Lung (tissue), 12 donors: Measurements from ENCODE around the gene BRD4. TPM values are rescaled to one million over a fixed set of nuclear protein-coding genes. Genes with fewer than 3 reads are reported as not detected.

Experiments used
- ATAC-seq: fragments of 200-7000 bp; cut with Tn5 transposase; one replicate; pipeline ENCODE4 v1.9.1; 2020; ENCODE audit warnings: moderate number of reproducible peaks; ENCODE audit not compliant: insufficient read depth, low FRiP score
- DNase-seq, 3 donors: peaks; one replicate each; pipeline ENCODE4 v3.0.0-alpha.2; 2013 to 2017
- H3K27ac ChIP-seq, 2 donors: one replicate each; pipeline ENCODE4 v1.5.1; 2013; ENCODE audit warnings: mild to moderate bottlenecking in 2 of 2, moderate library complexity in 2 of 2, control low read depth in 1 of 2, inconsistent platforms in 1 of 2, low read depth in 1 of 2, low read length in 1 of 2
- H3K27me3 ChIP-seq, 3 donors: one replicate each; pipeline ENCODE4 v1.5.1; 2013; ENCODE audit warnings: low read length in 2 of 3; ENCODE audit not compliant: control insufficient read depth in 3 of 3, insufficient read depth in 3 of 3
- H3K36me3 ChIP-seq, 4 donors: one replicate each; pipeline ENCODE4 v1.5.1; 2013; ENCODE audit warnings: low read length in 4 of 4, mild to moderate bottlenecking in 1 of 4, moderate library complexity in 1 of 4; ENCODE audit not compliant: control insufficient read depth in 4 of 4, insufficient read depth in 4 of 4
- H3K4me1 ChIP-seq, 5 donors: one replicate each; pipeline ENCODE4 v1.5.1; 2013; ENCODE audit warnings: low read length in 5 of 5, mild to moderate bottlenecking in 2 of 5, moderate library complexity in 1 of 5; ENCODE audit not compliant: control insufficient read depth in 5 of 5, insufficient read depth in 5 of 5
- H3K4me3 ChIP-seq: one replicate; pipeline ENCODE4 v1.5.1; 2013; ENCODE audit warnings: mild to moderate bottlenecking, control low read depth, moderate library complexity
- H3K9ac ChIP-seq, 2 donors: one replicate each; pipeline ENCODE4 v1.5.1; 2013; ENCODE audit warnings: low read length in 2 of 2, control low read depth in 1 of 2; ENCODE audit not compliant: insufficient read depth in 1 of 2
- H3K9me3 ChIP-seq, 4 donors: one replicate each; pipeline ENCODE4 v1.5.1; 2013; ENCODE audit warnings: low read length in 3 of 4, mild to moderate bottlenecking in 1 of 4, moderate library complexity in 1 of 4; ENCODE audit not compliant: control insufficient read depth in 4 of 4, insufficient read depth in 3 of 4
- WGBS, 2 donors: extraction: QIAGEN DNeasy Blood & Tissue Kit; methylation state at CpG; one replicate each; pipeline ENCODE4 v1.1.7; 2013; 5-methylcytosine and 5-hydroxymethylcytosine counted together
- polyA plus RNA-seq, 2 donors: library from polyadenylated mRNA; stranded (reverse); fragments of 200-250 nt; gene quantifications; one replicate each; pipeline ENCODE4 v1.2.1, GENCODE V29; 2013
- total RNA-seq, 2 donors: library from RNA; depleted of rRNA in 1 of 2; stranded (reverse); fragments of >200 nt in 1 of 2; gene quantifications; one replicate each; pipeline ENCODE4 v1.2.1, GENCODE V29; 2014 to 2021
- TF ChIP-seq, protein P1 (sequence below): IDR thresholded peaks from 2 replicates; pipeline ENCODE4 v1.5.1; 2012; ENCODE audit warnings: mild to moderate bottlenecking; ENCODE audit errors: control extremely low read depth, extremely low read depth
- donor health status: control.
- donor health status: control.
- donor health status: Bipolar disorder and iron deficiency.
- donor health status: healthy.
- donor health status: DM: yes; HTN: yes; CAD: no.

Gene BRD4
- total and polyA plus RNA-seq, 4 donors, result 23.2 to 89.0 (median 37.7) TPM

DNA sequence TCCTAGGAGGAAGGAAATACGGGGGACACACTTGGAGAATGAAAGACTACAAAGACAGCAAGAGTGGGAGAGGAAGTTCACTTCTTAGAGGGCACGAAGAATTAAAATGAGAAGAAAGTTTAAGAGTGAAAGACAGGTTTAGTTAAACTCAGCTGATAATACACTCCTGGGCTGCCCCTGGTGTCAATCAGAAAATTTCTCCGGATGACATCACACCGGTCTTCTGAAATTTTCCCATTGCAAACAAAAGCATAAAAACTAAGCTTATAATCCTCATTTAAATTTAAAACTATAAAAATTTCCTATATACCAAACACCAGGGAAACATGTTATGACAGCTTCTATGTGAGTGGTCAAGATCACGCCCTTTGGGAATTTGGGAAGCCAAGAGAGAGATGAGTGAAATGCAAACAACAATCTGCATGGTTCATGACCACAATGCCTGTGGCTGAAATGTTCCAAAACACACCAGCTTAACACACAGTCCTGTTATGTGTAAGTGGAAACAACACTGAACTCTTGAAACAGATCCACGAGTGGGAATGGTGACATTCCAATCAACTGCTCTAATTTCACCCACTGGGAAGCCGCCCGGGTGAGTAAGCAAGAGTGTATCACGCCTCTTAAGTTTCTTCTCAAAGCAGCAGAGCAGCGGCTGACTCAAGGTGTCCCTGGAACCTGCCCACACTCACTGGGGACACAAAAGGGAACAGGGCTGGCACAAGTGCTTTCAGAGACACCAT lies 49.0 kb downstream of the BRD4 start:
- TF ChIP-seq, protein P1, sequence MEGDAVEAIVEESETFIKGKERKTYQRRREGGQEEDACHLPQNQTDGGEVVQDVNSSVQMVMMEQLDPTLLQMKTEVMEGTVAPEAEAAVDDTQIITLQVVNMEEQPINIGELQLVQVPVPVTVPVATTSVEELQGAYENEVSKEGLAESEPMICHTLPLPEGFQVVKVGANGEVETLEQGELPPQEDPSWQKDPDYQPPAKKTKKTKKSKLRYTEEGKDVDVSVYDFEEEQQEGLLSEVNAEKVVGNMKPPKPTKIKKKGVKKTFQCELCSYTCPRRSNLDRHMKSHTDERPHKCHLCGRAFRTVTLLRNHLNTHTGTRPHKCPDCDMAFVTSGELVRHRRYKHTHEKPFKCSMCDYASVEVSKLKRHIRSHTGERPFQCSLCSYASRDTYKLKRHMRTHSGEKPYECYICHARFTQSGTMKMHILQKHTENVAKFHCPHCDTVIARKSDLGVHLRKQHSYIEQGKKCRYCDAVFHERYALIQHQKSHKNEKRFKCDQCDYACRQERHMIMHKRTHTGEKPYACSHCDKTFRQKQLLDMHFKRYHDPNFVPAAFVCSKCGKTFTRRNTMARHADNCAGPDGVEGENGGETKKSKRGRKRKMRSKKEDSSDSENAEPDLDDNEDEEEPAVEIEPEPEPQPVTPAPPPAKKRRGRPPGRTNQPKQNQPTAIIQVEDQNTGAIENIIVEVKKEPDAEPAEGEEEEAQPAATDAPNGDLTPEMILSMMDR, result no peak
- H3K4me3 ChIP-seq, result no peak overlapping the region
- DNase-seq, result no peak
- H3K9ac ChIP-seq, result no peak overlapping the region
- no peaks in the 10 kb centered on the region for H3K36me3 ChIP-seq
- H3K9me3 ChIP-seq, result no peaks in the 10 kb centered on the region
- 41 to 57% methylated on average over 10 of the region's 10 CpGs for WGBS, 2 donors
- no peaks in the 10 kb centered on the region for H3K27me3 ChIP-seq
- peak overlapping the region; percentile 47 to 61 for H3K27ac ChIP-seq
- ATAC-seq, result peak; percentile 42
- peaks cover 51 to 76% (median 54%) of the 10 kb centered on the region in 5 donors for H3K4me1 ChIP-seq

DNA sequence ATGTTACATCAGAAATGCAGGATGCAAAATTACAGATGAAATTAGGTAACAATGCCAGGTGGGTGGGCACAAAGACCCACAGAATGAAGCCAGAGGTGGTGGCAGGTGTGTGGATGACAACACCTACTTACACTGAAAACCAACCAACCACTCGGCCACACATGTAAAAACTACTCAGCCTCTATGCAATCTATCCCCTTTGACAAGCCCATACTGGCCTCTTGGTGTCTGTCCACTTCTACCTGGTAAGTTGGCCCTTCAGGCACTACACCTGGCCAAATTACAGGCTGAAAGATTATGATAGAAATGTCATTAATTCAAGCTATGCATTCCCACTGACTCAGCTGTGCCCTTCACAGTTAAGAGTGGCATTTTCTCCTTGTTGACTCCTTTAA lies 50.0 kb downstream of the BRD4 start:
- Histone ChIP-seq H3K9me3 (no peaks in the 10 kb centered on the region), H3K9ac (peak overlapping the region in 1 of 2 donors; percentile 47), H3K4me1 (peaks cover 45 to 79% (median 54%) of the 10 kb centered on the region in 5 donors), H3K27ac (peak overlapping the region in 1 of 2 donors; percentile 32), H3K4me3 (no peak overlapping the region), H3K36me3 (no peaks in the 10 kb centered on the region), H3K27me3 (no peaks in the 10 kb centered on the region)
- TF ChIP-seq, protein P1, result no peak
- ATAC-seq (no peak), DNase-seq (no peak)
- 61 to 63% methylated on average over 1 of the region's 1 CpG for WGBS, 2 donors

DNA sequence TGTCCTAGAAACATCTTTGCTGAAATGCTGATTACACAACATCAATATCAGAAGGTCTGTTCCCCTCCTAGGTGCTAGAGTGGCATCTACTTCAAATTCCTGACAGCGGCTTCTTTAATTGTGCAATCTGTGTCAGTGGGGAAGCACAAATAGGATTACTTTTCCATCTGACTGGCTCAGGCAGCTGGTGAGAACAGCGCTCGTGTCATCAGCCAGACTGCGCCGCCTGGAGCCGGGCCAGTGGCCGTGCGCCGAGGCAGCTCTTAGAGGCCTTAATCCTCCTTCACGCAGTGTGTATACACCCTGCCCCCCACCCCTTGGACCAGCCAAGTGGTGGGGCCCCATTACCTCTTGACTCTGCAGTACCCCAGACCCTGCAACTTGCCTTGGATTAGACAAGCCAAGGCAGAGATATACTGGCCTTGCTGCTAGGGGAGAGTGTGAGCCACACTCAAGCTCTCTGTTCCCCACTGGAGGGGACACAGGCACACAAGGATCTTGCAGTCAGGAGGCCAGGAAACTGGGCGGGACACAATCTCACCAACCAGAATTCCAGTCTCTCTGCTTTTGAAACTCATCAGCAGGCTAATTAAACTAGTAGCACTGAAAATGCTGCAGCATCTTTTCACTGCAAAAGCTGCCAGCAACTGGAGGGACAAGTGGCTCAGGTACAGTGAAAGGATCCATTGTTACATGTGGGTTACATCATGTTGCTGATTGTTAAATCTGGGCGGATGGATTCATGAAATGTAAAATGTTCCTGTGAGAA lies 51.2 kb downstream of the BRD4 start:
- Histone ChIP-seq H3K4me1 (peaks cover 45 to 81% (median 59%) of the 10 kb centered on the region in 5 donors), H3K27ac (peak overlapping the region; percentile 57 to 72), H3K9me3 (no peaks in the 10 kb centered on the region), H3K27me3 (no peaks in the 10 kb centered on the region), H3K4me3 (no peak overlapping the region), H3K9ac (peak overlapping the region in 1 of 2 donors; percentile 26), H3K36me3 (peaks cover 0 to 2% (median 0%) of the 10 kb centered on the region in 4 donors)
- whole genome bisulfite sequencing, 2 donors, result 15 to 30% methylated on average over 12 of the region's 12 CpGs
- ATAC-seq (peak; percentile 50), DNase-seq (peak; percentile 89 to 93 (median 90))
- TF ChIP-seq, protein P1, result no peak
